CD4-positive, alpha-beta memory T cell (primary cell): ENCODE measurements around the gene RER1. TPM values are rescaled to one million over a fixed set of nuclear protein-coding genes. Genes with fewer than 3 reads are reported as not detected.

ENCODE experiments used
- CTCF ChIA-PET: fragments of 350-600 bp; sonication (Branson Sonifier 250); formaldehyde crosslinking; loops from one replicate; lab custom pipeline; 2021; ENCODE audit warnings: inconsistent platforms; ENCODE audit not compliant: partially characterized antibody; lab: Charles Lee
- POLR2A ChIA-PET: fragments of 350-600 bp; sonication (Branson Sonifier 250); formaldehyde crosslinking; loops from one replicate; lab custom pipeline; 2021; ENCODE audit not compliant: partially characterized antibody; lab: Charles Lee
- DNase-seq, 5 donors: peaks; one replicate each; pipeline versions ENCODE4 v3.0.0 to v3.0.0-alpha.2; 2020 to 2022; ENCODE audit warnings: mixed read lengths in 1 of 5
- H3K27ac ChIP-seq: one replicate; pipeline ENCODE4 v1.7.0; 2013; ENCODE audit warnings: low read depth, low read length
- H3K27me3 ChIP-seq: 2 replicates; pipeline ENCODE4 v1.7.0; 2013; ENCODE audit warnings: mild to moderate bottlenecking, low read length, moderate library complexity; ENCODE audit not compliant: insufficient read depth
- H3K36me3 ChIP-seq: 2 replicates; pipeline ENCODE4 v1.7.0; 2013; ENCODE audit warnings: mild to moderate bottlenecking, low read length, moderate library complexity; ENCODE audit not compliant: insufficient read depth
- H3K4me1 ChIP-seq: 2 replicates; pipeline ENCODE4 v1.7.0; 2013; ENCODE audit warnings: mild to moderate bottlenecking, low read length, moderate library complexity; ENCODE audit not compliant: insufficient read depth
- H3K4me3 ChIP-seq, 2 donors: one replicate each; pipeline ENCODE4 v1.7.0; 2013; ENCODE audit warnings: low read length in 2 of 2, mild to moderate bottlenecking in 1 of 2
- H3K9me3 ChIP-seq, 2 donors: one replicate each; pipeline ENCODE4 v1.7.0; 2013; ENCODE audit warnings: low read length in 2 of 2, control low read depth in 1 of 2; ENCODE audit not compliant: control insufficient read depth in 1 of 2
- H3K27ac Mint-ChIP-seq, 7 donors: one replicate each; pipeline ENCODE4 v1.8.0; 2020 to 2021; ENCODE audit warnings: mixed read lengths in 7 of 7, mild to moderate bottlenecking in 6 of 7, inconsistent platforms in 3 of 7, moderate library complexity in 3 of 7
- H3K27me3 Mint-ChIP-seq, 2 donors: one replicate each; pipeline ENCODE4 v1.8.0; 2020 to 2021; ENCODE audit warnings: mixed read lengths in 2 of 2
- H3K36me3 Mint-ChIP-seq, 2 donors: one replicate each; pipeline ENCODE4 v1.8.0; 2020 to 2021; ENCODE audit warnings: mixed read lengths in 2 of 2, inconsistent platforms in 1 of 2, mild to moderate bottlenecking in 1 of 2
- H3K4me1 Mint-ChIP-seq, 4 donors: one replicate each; pipeline ENCODE4 v1.8.0; 2020 to 2021; ENCODE audit warnings: mixed read lengths in 4 of 4, mild to moderate bottlenecking in 1 of 4
- H3K4me3 Mint-ChIP-seq, 8 donors: one replicate each; pipeline ENCODE4 v1.8.0; 2020 to 2021; ENCODE audit warnings: mixed read lengths in 8 of 8, mild to moderate bottlenecking in 7 of 8, moderate library complexity in 6 of 8, inconsistent platforms in 3 of 8
- H3K9me3 Mint-ChIP-seq, 8 donors: one replicate each; pipeline ENCODE4 v1.8.0; 2020 to 2021; ENCODE audit warnings: mixed read lengths in 8 of 8, mild to moderate bottlenecking in 5 of 8, inconsistent platforms in 3 of 8, moderate library complexity in 1 of 8
- intact Hi-C: fragments of 100-400 bp; cut with micrococcal nuclease; formaldehyde crosslinking; loops from one replicate; pipeline ENCODE4 v1.15.1; 2023
- polyA plus RNA-seq, 2 donors: library from polyadenylated mRNA; unstranded; fragments of 300-500 nt; fragmentation: Illumina TruSeq; gene quantifications; one replicate each; pipeline ENCODE4 v1.2.3, GENCODE V29; 2021
- total RNA-seq, 2 experiments: library from RNA; stranded (reverse); gene quantifications; one replicate each; pipeline ENCODE4 v1.2.3, GENCODE V29; 2021

The RER1 gene
- total and polyA plus RNA-seq, 4 experiments from 2014 or later = 131 to 221 (median 150) TPM

DNA sequence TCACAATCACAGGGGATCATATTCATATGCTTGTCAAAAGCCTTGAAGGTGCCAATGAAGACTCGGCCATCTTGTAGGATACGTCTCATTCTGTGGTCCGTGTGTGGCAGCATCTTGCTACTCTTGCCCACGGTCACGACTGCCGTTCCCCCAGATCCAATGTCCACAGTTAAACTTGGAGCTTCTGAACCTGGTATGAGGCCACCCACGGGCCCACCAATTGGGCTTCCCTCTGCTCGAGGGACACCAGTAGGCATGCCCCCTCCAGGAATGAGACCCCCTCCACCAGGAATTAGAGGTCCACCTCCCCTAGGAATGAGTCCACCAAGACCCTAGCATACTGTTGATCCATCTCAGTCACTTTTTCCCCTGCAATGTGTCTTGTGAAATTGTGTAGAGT, 39.9 kb upstream of the RER1 start:
- DNase-seq = no peak
- Histone ChIP-seq H3K4me3 (no peak overlapping the region), H3K9me3 (no peaks in the 10 kb centered on the region), H3K36me3 (no peaks in the 10 kb centered on the region), H3K4me1 (no peaks in the 10 kb centered on the region), H3K27ac (no peak overlapping the region), H3K27me3 (no peaks in the 10 kb centered on the region)
- H3K27me3 Mint-ChIP-seq = no peaks in the 10 kb centered on the region
- no peak overlapping the region for H3K4me3 Mint-ChIP-seq
- ChIA-PET CTCF (no interaction called here), POLR2A (no interaction called here)
- no peaks in the 10 kb centered on the region for H3K36me3 Mint-ChIP-seq
- H3K4me1 Mint-ChIP-seq = no peaks in the 10 kb centered on the region
- H3K9me3 Mint-ChIP-seq = peaks cover 0 to 1% (median 0%) of the 10 kb centered on the region in 8 donors
- H3K27ac Mint-ChIP-seq = no peak overlapping the region
- intact Hi-C loops = no loop called here

DNA sequence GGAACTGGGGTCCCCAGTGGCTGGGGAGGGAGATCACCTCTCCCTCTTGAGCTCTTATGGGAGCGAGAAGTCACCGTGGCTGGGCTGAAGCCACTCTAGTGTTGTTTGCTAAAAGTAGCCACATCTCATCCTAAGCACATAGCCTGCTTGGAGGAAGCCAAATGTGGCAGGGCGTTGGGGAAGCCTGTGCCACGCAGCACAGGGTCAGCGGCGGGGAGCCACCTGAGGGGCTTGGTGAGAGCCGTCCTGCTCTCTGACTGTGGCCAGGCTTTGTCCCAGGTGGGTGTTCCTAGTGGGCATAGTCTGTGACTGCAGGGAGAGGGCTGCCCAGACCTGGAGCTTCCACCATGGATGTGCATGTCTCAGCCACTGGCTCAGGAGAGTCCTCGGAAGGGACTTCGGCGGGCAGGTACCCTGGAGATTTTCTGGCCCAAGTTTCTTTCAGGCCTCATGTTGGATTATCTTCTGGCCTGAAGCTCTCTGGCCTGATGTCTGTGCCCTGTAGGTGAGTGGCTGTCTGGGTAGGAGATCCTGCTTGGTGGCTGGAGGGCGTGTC, 39.2 kb upstream of the RER1 start:
- Mint-ChIP-seq H3K4me1 (no peaks in the 10 kb centered on the region), H3K27me3 (no peaks in the 10 kb centered on the region), H3K9me3 (peaks cover 0 to 2% (median 0%) of the 10 kb centered on the region in 8 donors), H3K4me3 (no peak overlapping the region), H3K27ac (peak overlapping the region in 1 of 7 donors; percentile 29), H3K36me3 (no peaks in the 10 kb centered on the region)
- ChIA-PET CTCF (no interaction called here), POLR2A (no interaction called here)
- Histone ChIP-seq H3K27me3 (no peaks in the 10 kb centered on the region), H3K27ac (no peak overlapping the region), H3K9me3 (no peaks in the 10 kb centered on the region), H3K4me3 (no peak overlapping the region), H3K36me3 (no peaks in the 10 kb centered on the region), H3K4me1 (no peaks in the 10 kb centered on the region)
- intact Hi-C loops = no loop called here
- no peak for DNase-seq

DNA sequence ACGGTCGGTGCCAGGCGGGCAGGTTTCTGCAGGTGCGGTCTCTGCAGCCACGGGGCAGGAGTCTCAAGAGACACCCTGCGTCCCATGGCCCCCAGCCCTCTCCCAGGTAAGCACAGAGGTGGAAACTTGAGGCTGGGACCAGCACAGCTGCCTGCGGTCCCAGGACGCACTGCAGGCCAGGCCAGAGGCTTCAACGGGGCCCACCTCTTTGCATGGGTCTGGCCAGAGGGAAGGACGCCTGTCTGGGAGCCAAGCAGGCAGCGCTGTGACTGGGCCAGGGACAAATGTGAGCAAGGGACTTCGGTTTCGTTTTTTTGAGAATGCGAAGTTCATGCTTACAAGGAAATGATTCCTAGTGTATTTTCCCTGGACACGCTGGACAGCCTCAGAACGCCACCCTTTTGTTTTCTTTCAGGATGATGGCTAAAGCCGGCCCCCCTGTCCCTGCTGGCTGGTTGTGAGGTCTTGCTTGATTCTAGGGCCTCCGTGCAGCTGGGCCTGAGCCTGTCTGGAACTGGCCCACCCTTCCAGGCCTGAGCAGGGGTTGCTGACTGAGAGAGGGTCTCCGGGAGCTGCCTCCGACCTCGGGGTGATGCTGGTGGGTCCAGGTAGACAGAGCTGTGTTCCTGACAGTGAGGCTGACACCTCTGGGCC, 38.6 kb upstream of the RER1 start:
- Mint-ChIP-seq H3K4me3 (no peak overlapping the region), H3K36me3 (no peaks in the 10 kb centered on the region), H3K9me3 (peaks cover 0 to 2% (median 0%) of the 10 kb centered on the region in 8 donors), H3K27me3 (no peaks in the 10 kb centered on the region), H3K27ac (no peak overlapping the region), H3K4me1 (no peaks in the 10 kb centered on the region)
- ChIA-PET CTCF (no interaction called here), POLR2A (no interaction called here)
- no peaks in the 10 kb centered on the region for H3K27me3 ChIP-seq
- H3K36me3 ChIP-seq = no peaks in the 10 kb centered on the region
- H3K4me1 ChIP-seq = no peaks in the 10 kb centered on the region
- H3K9me3 ChIP-seq = no peaks in the 10 kb centered on the region
- H3K27ac ChIP-seq = no peak overlapping the region
- H3K4me3 ChIP-seq = no peak overlapping the region
- intact Hi-C loops = no loop called here
- DNase-seq = no peak

DNA sequence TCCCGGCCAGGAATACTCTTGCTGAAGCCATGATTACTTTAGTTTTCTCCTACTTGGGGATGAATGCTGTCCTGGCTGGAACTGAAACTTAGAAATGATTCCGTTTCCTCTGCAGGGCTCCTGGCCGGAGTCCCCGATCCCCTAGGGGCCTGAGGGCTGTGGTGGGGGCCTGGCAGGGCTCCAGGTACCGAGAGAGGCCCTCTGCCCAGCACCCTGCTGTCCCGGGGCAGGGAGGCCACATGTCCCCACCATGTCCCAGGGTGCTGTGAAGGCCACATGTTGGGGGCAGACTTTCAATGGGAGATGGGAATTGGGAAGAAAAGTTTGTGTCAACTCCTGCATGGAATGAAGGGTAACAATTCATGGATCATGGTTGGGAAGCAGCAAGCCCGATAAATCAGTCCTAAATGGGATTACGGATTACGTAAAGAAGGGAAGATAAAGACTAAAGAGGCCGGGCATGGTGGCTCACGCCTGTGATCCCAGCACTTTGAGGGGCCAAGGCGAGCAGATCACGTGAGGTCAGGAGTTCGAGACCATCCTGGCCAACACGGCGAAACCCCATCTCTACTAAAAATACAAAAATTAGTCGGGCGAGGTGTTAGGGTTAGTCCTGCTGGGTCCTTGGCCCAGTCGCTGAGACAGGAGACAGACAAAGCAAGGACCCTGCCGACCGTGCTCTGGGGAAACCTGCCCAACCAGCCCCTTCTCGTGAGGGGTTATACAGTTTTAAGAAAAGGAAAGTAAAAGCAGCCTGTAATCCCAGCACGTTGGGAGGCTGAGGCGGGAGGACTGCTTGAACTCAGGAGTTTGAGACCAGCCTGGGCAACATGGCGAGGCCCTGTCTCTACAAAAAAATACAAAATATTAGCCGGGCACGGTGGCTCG, 37.8 kb upstream of the RER1 start:
- peak overlapping the region in 1 of 7 donors; percentile 41 for H3K27ac Mint-ChIP-seq

DNA sequence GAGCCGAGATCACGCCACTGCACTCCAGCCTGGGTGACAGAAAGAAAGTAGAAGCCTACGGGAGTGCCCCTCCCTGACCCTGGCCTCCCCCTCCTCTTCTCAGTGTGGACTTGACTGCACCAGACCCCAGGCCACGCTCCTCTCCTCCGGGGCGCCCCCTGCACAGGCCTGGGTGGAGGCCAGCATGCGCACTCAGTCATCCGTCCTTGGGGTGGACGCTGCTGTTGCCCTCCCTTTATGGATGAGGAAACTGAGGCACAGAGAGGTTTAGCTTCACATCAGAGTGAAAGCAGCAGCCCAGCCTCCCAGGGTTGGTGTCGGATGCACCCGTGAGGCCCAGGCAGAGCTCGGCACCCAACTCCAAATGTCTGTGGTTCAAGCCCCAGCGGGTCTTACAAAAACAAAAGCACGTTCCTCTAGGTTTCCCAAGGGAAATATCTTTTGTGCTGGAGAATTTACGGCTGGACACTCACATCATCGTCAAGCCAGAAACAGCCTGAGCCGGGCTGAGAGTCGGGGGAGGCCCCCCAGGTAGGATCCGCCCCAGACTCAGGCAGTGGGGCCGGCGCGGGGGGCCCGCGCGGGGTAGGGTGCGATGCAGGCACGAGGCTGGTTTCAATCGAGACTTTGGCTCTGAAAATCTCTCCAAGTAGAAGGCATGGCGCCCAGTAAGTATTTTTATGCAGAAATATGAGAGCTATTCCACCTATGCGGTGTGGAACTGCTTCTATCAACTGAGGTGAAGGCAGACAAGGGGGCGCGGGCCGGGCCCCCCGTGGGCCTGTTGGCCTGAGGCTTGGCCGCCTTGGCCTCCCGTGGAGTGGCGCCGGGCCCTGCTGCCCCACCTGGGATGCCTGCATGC, 36.9 kb upstream of the RER1 start:
- H3K36me3 ChIP-seq = no peaks in the 10 kb centered on the region
- intact Hi-C loops = no loop called here
- H3K9me3 ChIP-seq = no peaks in the 10 kb centered on the region
- Mint-ChIP-seq H3K4me1 (peaks cover 0 to 2% (median 0%) of the 10 kb centered on the region in 4 donors), H3K27me3 (no peaks in the 10 kb centered on the region), H3K27ac (no peak overlapping the region), H3K4me3 (no peak overlapping the region), H3K9me3 (peaks cover 0 to 2% (median 0%) of the 10 kb centered on the region in 8 donors), H3K36me3 (no peaks in the 10 kb centered on the region)
- no peak for DNase-seq
- POLR2A ChIA-PET = no interaction called here
- no peak overlapping the region for H3K4me3 ChIP-seq
- no peak overlapping the region for H3K27ac ChIP-seq
- H3K27me3 ChIP-seq = no peaks in the 10 kb centered on the region
- CTCF ChIA-PET = no interaction called here
- no peaks in the 10 kb centered on the region for H3K4me1 ChIP-seq

More for the DNA sequence above, 37.8 kb upstream of the RER1 start:
- no peaks in the 10 kb centered on the region for H3K9me3 ChIP-seq
- DNase-seq = no peak
- H3K4me3 Mint-ChIP-seq = no peak overlapping the region
- H3K36me3 Mint-ChIP-seq = no peaks in the 10 kb centered on the region
- intact Hi-C loops = no loop called here
- no peaks in the 10 kb centered on the region for H3K27me3 Mint-ChIP-seq
- no peak overlapping the region for H3K27ac ChIP-seq
- no peaks in the 10 kb centered on the region for H3K36me3 ChIP-seq
- ChIA-PET CTCF (no interaction called here), POLR2A (no interaction called here)
- peaks cover 0 to 2% (median 0%) of the 10 kb centered on the region in 8 donors for H3K9me3 Mint-ChIP-seq
- H3K4me3 ChIP-seq = no peak overlapping the region
- no peaks in the 10 kb centered on the region for H3K4me1 Mint-ChIP-seq
- H3K27me3 ChIP-seq = no peaks in the 10 kb centered on the region
- H3K4me1 ChIP-seq = no peaks in the 10 kb centered on the region

DNA sequence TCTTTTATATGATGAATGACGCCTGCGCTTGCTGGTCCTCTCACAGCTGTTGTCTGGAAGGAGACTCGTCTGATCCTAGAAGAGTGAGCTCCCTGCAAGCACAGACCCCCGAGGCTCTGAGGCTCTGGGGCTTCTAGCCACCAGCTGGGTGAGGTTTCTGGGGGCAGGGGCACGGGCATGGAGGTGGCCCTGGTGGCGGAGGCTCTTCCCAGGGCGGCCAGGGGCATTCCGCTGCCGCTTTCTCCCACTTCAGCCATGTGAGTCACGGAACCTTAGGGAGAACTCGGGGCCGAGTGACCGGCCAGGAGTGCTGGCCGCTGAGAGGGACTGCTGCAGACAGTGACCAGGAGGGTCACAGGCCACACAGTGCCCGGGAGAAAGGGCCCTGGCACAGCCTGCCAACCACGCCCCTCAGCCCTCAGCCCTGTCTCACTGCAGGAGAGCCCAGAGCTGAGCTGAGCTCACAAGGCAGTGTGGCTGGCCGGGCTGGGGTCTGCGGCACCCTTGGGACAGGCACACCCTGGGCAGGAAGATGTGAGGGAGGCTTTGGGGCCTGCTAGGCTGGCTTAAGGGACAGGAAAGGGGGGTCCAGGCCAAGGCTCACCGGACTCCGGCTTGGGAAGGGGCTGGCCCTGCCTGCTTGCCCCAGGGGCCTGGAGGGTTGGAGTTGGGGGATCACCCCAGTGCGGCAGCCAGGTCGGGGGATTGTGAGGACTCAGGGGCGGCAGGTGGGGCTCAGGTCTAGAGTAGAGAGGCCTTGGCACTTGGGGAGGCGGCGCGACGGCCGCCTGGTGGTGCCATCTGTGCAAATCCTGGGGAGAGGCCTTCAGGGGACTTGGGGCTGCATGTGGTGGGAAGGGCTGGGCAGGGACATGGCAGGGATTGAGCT, 36.0 kb upstream of the RER1 start:
- peaks cover 0 to 2% (median 0%) of the 10 kb centered on the region in 4 donors for H3K4me1 Mint-ChIP-seq
- Histone ChIP-seq H3K4me1 (no peaks in the 10 kb centered on the region), H3K4me3 (no peak overlapping the region), H3K27me3 (no peaks in the 10 kb centered on the region), H3K27ac (no peak overlapping the region), H3K36me3 (no peaks in the 10 kb centered on the region), H3K9me3 (no peaks in the 10 kb centered on the region)
- H3K4me3 Mint-ChIP-seq = no peak overlapping the region
- peaks cover 0 to 2% (median 0%) of the 10 kb centered on the region in 8 donors for H3K9me3 Mint-ChIP-seq
- ChIA-PET CTCF (no interaction called here), POLR2A (no interaction called here)
- no peak overlapping the region for H3K27ac Mint-ChIP-seq
- DNase-seq = no peak
- H3K36me3 Mint-ChIP-seq = peaks cover 0 to 3% of the 10 kb centered on the region in 2 donors
- H3K27me3 Mint-ChIP-seq = no peaks in the 10 kb centered on the region
- intact Hi-C loops = no loop called here
